Panc1 (cell line): ENCODE data around the gene FREM3.

Experiments used
- CTCF ChIP-seq: fragments of 450-650 bp; IDR thresholded peaks from 2 replicates; pipeline ENCODE4 v1.5.1; 2017; ENCODE audit warnings: mild to moderate bottlenecking
- SIN3A ChIP-seq: IDR thresholded peaks from 2 replicates; pipeline ENCODE4 v1.6.1; 2012; ENCODE audit warnings: low read depth, mild to moderate bottlenecking, low read length, moderate library complexity, borderline replicate concordance; ENCODE audit not compliant: insufficient read depth

- no peak for TF ChIP-seq CTCF
- no peak for TF ChIP-seq SIN3A
These were observed 101.7 kb downstream of the FREM3 start for GRCh38 chr4:143598816-143599215.
